ENCODE results near the gene PIK3R2.

PIK3R2 gene

DNA sequence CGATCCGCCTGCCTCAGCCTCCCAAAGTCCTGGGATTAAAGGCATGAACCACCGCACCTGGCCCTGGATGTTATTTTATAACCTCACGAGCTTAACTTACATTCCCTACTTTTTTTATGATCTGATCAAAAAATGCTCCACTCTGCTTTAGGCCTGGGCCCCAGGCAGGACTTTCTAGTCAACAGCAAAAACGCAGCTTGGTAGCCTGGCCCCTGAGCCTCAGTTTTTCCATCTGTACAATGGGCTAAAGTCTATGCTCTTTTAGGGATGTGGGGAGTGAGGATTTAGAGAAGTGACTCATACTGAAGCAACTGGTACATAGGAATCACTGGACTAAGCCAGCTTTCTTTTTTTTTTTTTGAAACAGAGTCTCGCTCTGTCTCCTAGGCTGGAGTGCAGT lies 11.9 kb upstream of the PIK3R2 start:
- TF ChIP-seq EGR1 (IDR thresholded peaks at IDR 0.05) (no peak), ZBTB7A (IDR thresholded peaks at IDR 0.05; ENCODE audit: low read depth) (no peak)

DNA sequence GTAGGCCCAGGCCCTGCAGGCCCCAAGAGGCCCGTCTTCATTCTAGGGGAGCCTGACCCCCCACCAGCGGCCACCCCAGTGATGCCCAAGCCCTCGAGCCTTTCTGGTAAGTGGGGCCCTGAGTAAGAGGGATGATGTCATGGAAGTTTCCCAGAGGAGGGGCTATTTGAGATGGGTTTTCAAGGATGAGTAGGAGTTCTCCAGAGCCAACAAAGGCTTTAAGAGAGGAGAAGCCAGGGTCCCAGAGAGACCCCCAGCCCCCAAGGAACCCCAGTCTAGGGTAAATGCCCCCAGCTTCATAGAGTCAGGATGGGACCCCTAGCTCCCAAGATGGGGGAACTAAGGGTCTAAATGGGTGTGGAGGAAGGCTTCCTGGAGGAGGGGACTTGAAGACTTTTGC lies 9.1 kb upstream of the PIK3R2 start:
- TF ChIP-seq EP300 (IDR thresholded peaks at IDR 0.05; ENCODE audit: borderline replicate concordance): no peak
- no peak for TF ChIP-seq ZBTB7A (IDR thresholded peaks at IDR 0.05; ENCODE audit: low read depth)
- TF ChIP-seq, protein P1, sequence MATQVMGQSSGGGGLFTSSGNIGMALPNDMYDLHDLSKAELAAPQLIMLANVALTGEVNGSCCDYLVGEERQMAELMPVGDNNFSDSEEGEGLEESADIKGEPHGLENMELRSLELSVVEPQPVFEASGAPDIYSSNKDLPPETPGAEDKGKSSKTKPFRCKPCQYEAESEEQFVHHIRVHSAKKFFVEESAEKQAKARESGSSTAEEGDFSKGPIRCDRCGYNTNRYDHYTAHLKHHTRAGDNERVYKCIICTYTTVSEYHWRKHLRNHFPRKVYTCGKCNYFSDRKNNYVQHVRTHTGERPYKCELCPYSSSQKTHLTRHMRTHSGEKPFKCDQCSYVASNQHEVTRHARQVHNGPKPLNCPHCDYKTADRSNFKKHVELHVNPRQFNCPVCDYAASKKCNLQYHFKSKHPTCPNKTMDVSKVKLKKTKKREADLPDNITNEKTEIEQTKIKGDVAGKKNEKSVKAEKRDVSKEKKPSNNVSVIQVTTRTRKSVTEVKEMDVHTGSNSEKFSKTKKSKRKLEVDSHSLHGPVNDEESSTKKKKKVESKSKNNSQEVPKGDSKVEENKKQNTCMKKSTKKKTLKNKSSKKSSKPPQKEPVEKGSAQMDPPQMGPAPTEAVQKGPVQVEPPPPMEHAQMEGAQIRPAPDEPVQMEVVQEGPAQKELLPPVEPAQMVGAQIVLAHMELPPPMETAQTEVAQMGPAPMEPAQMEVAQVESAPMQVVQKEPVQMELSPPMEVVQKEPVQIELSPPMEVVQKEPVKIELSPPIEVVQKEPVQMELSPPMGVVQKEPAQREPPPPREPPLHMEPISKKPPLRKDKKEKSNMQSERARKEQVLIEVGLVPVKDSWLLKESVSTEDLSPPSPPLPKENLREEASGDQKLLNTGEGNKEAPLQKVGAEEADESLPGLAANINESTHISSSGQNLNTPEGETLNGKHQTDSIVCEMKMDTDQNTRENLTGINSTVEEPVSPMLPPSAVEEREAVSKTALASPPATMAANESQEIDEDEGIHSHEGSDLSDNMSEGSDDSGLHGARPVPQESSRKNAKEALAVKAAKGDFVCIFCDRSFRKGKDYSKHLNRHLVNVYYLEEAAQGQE (IDR thresholded peaks at IDR 0.05; ENCODE audit: low read depth): no peak
- no peak for TF ChIP-seq CEBPB (IDR thresholded peaks at IDR 0.05)
- TF ChIP-seq TEAD4 (IDR thresholded peaks at IDR 0.05): no peak
- TF ChIP-seq YY1 (IDR thresholded peaks at IDR 0.05; ENCODE audit: low read depth): no peak
- TF ChIP-seq CREB1 (IDR thresholded peaks at IDR 0.05; ENCODE audit: low read depth): no peak
- TF ChIP-seq, protein P2, sequence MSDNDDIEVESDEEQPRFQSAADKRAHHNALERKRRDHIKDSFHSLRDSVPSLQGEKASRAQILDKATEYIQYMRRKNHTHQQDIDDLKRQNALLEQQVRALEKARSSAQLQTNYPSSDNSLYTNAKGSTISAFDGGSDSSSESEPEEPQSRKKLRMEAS (IDR thresholded peaks at IDR 0.05): no peak
- TF ChIP-seq EGR1 (IDR thresholded peaks at IDR 0.05): no peak
- TF ChIP-seq TAF1 (IDR thresholded peaks at IDR 0.05; ENCODE audit: low read depth): no peak
- no peak for TF ChIP-seq TCF12 (IDR thresholded peaks at IDR 0.05; ENCODE audit: low read depth)

DNA sequence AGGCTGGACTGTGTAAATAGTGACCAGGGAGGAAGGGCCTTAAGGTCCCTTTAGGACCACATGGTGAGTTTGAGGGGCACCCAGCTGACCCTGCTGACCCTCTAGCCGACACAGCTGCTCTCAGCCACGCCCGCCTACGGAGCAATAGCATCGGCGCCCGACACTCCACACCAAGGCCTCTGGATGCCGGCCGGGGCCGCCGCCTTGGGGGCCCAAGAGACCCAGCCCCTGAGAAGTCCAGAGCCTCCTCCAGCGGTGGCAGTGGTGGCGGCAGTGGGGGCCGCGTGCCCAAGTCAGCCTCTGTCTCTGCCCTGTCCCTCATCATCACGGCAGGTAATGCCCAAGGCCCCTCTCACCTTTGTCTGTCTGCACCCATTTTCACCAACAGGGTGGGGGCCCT lies 8.6 kb upstream of the PIK3R2 start:
- TF ChIP-seq TCF12 (IDR thresholded peaks at IDR 0.05; ENCODE audit: low read depth) (no peak), CEBPB (IDR thresholded peaks at IDR 0.05) (no peak), TAF1 (IDR thresholded peaks at IDR 0.05; ENCODE audit: low read depth) (no peak), YY1 (IDR thresholded peaks at IDR 0.05; ENCODE audit: low read depth) (no peak), CREB1 (IDR thresholded peaks at IDR 0.05; ENCODE audit: low read depth) (no peak), FOXM1 (IDR thresholded peaks at IDR 0.05; ENCODE audit: borderline replicate concordance, low read depth) (no peak), EP300 (IDR thresholded peaks at IDR 0.05; ENCODE audit: borderline replicate concordance) (no peak), NFIC (IDR thresholded peaks at IDR 0.05) (no peak), TEAD4 (IDR thresholded peaks at IDR 0.05) (no peak), RAD21 (IDR thresholded peaks at IDR 0.05; ENCODE audit: low read depth) (no peak), EGR1 (IDR thresholded peaks at IDR 0.05) (no peak), ZBTB7A (IDR thresholded peaks at IDR 0.05; ENCODE audit: low read depth) (no peak)
- TF ChIP-seq, protein P1 (IDR thresholded peaks at IDR 0.05; ENCODE audit: low read depth): no peak
- TF ChIP-seq, protein P2 (IDR thresholded peaks at IDR 0.05): no peak
- TF ChIP-seq, protein P3, sequence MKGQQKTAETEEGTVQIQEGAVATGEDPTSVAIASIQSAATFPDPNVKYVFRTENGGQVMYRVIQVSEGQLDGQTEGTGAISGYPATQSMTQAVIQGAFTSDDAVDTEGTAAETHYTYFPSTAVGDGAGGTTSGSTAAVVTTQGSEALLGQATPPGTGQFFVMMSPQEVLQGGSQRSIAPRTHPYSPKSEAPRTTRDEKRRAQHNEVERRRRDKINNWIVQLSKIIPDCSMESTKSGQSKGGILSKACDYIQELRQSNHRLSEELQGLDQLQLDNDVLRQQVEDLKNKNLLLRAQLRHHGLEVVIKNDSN (IDR thresholded peaks at IDR 0.05): no peak

DNA sequence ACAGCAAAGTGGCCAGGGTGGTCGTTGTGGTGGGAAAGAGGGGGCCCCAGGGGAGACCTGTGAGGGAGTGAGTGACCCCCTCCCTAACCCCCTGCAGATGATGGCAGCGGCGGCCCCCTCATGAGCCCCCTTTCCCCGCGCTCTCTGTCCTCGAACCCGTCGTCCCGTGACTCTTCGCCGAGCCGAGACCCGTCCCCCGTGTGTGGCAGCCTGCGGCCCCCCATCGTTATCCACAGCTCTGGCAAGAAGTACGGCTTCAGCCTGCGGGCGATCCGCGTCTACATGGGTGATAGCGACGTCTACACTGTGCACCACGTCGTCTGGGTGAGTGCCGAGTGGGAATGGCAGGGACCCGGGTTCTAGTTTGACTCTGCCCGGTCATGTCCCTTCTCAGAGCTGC lies 8.1 kb upstream of the PIK3R2 start:
- TF ChIP-seq TAF1 (IDR thresholded peaks at IDR 0.05; ENCODE audit: low read depth) (no peak), TEAD4 (IDR thresholded peaks at IDR 0.05) (no peak)

DNA sequence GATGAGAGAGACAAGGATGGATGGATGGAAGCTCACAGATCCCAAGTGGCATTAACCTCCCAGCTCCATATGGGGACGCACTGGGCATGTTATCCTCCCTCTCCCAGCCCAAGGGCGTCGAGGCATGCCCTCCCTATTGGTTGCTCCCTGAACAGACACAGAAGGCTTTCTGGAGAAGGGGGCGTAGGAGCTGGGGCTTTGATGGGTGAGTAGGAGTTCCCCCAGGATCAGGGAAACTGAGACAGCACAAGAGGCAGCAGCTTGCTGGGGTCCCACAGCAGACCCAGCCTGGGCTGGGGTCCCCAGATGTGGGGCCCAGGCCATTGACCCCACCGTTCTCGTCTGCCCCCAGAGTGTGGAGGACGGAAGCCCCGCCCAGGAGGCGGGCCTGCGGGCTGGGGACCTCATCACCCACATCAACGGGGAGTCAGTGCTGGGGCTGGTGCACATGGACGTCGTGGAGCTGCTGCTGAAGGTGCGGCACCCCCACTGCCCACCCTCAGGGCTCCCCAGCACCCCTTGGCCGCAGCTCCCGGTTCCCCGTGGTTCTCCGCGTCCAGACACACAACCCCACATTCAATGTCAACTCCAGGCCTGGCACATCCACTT lies 7.5 kb upstream of the PIK3R2 start:
- TF ChIP-seq, protein P1 (IDR thresholded peaks at IDR 0.05; ENCODE audit: low read depth): no peak
- no peak for TF ChIP-seq FOXM1 (IDR thresholded peaks at IDR 0.05; ENCODE audit: borderline replicate concordance, low read depth)
- TF ChIP-seq EGR1 (IDR thresholded peaks at IDR 0.05): no peak
- TF ChIP-seq TCF12 (IDR thresholded peaks at IDR 0.05; ENCODE audit: low read depth): no peak
- no peak for TF ChIP-seq CREB1 (IDR thresholded peaks at IDR 0.05; ENCODE audit: low read depth)
- no peak for TF ChIP-seq NFIC (IDR thresholded peaks at IDR 0.05)
- TF ChIP-seq, protein P2 (IDR thresholded peaks at IDR 0.05): no peak
- no peak for TF ChIP-seq TAF1 (IDR thresholded peaks at IDR 0.05; ENCODE audit: low read depth)
- no peak for TF ChIP-seq EP300 (IDR thresholded peaks at IDR 0.05; ENCODE audit: borderline replicate concordance)
- TF ChIP-seq RAD21 (IDR thresholded peaks at IDR 0.05; ENCODE audit: low read depth): no peak
- TF ChIP-seq, protein P3 (IDR thresholded peaks at IDR 0.05): no peak
- TF ChIP-seq YY1 (IDR thresholded peaks at IDR 0.05; ENCODE audit: low read depth): no peak
- TF ChIP-seq ZBTB7A (IDR thresholded peaks at IDR 0.05; ENCODE audit: low read depth): no peak
- no peak for TF ChIP-seq TEAD4 (IDR thresholded peaks at IDR 0.05)
- TF ChIP-seq CEBPB (IDR thresholded peaks at IDR 0.05): no peak
